K562 (cell line): ENCODE results near the gene TM7SF2. TPM values are rescaled to one million over a fixed set of nuclear protein-coding genes. Genes with fewer than 3 reads are reported as not detected.

Experiments
- ATF1 ChIP-seq, 2 experiments: fragments of 450-650 bp in 1 of 2; IDR thresholded peaks; 2 replicates each; pipeline ENCODE4 v1.6.1; 2016; ENCODE audit warnings: missing compliant biosample characterization in 1 of 2, missing genetic modification characterization in 1 of 2
- BMI1 ChIP-seq: fragments of 150-350 bp; IDR thresholded peaks from 2 replicates; pipeline ENCODE4 v1.6.1; 2014; ENCODE audit warnings: low read length
- CHD2 ChIP-seq: IDR thresholded peaks from 2 replicates; pipeline ENCODE4 v1.6.1; 2011; ENCODE audit warnings: low read depth, low read length
- CHD4 ChIP-seq: fragments of 200-600 bp; sonication (generic); IDR thresholded peaks from 3 replicates; pipeline ENCODE4 v1.6.1; 2012; ENCODE audit warnings: low read depth, mild to moderate bottlenecking, mixed read lengths, low read length, inconsistent platforms; ENCODE audit not compliant: insufficient read depth, insufficient replicate concordance, poor library complexity, severe bottlenecking
- CSDE1 ChIP-seq, 2 experiments: fragments of 450-650 bp; IDR thresholded peaks; 2 replicates each; pipeline ENCODE4 v1.6.1; 2016; ENCODE audit warnings: mild to moderate bottlenecking in 1 of 2
- CTBP1 ChIP-seq: fragments of 450-650 bp; IDR thresholded peaks from 2 replicates; pipeline ENCODE4 v1.6.1; 2016; ENCODE audit warnings: borderline replicate concordance
- KAT2B ChIP-seq: IDR thresholded peaks from one replicate; pipeline ENCODE4 v1.6.1; 2012; ENCODE audit warnings: low read depth, mild to moderate bottlenecking, control low read depth, inconsistent platforms, low read length, moderate library complexity
- MBD2 ChIP-seq: sonication (generic); IDR thresholded peaks from 2 replicates; pipeline ENCODE4 v1.6.1; 2016; ENCODE audit warnings: low read depth, borderline replicate concordance
- NFXL1 ChIP-seq: fragments of 450-650 bp; formaldehyde crosslinking; IDR thresholded peaks from 2 replicates; pipeline ENCODE4 v1.4.0; 2021; ENCODE audit warnings: mild to moderate bottlenecking
- NUFIP1 ChIP-seq: fragments of 450-650 bp; IDR thresholded peaks from 2 replicates; pipeline ENCODE4 v1.6.1; 2018; ENCODE audit not compliant: partially characterized antibody
- POLR2H ChIP-seq: IDR thresholded peaks from 2 replicates; pipeline ENCODE4 v1.6.1; 2016; ENCODE audit warnings: missing genetic modification characterization, low read depth, mild to moderate bottlenecking, control low read depth, missing compliant biosample characterization, moderate library complexity
- RBFOX2 ChIP-seq: fragments of 200-400 bp; formaldehyde crosslinking; IDR thresholded peaks from 2 replicates; pipeline ENCODE4 v1.6.1; 2017; ENCODE audit warnings: low read depth, mild to moderate bottlenecking, low read length, moderate library complexity
- SP2 ChIP-seq: IDR thresholded peaks from 2 replicates; pipeline ENCODE4 v1.6.1; 2011; ENCODE audit warnings: mild to moderate bottlenecking, low read depth, low read length, moderate library complexity; ENCODE audit not compliant: poor library complexity, severe bottlenecking; ENCODE audit errors: extremely low read depth
- TAF1 ChIP-seq: IDR thresholded peaks from 2 replicates; pipeline ENCODE4 v1.6.1; 2011; ENCODE audit warnings: mild to moderate bottlenecking, low read length, moderate library complexity; ENCODE audit not compliant: insufficient read depth, control insufficient read depth, severe bottlenecking; ENCODE audit errors: extremely low read depth
- TARDBP ChIP-seq: fragments of 450-650 bp; IDR thresholded peaks from 2 replicates; pipeline ENCODE4 v1.6.1; 2016
- TEAD1 ChIP-seq, 2 experiments: fragments of 450-650 bp in 1 of 2; sonication (generic) in 1 of 2; formaldehyde crosslinking; IDR thresholded peaks; 2 replicates each; pipeline versions ENCODE4 v1.4.0 to v1.8.0; 2020 to 2022; ENCODE audit warnings: mild to moderate bottlenecking in 2 of 2, missing genetic modification reagents in 1 of 2
- TFAP4 ChIP-seq: sonication (generic); formaldehyde crosslinking; IDR thresholded peaks from 2 replicates; pipeline ENCODE4 v1.8.0; 2022; ENCODE audit warnings: missing genetic modification reagents, mild to moderate bottlenecking, moderate library complexity, borderline replicate concordance
- THAP12 ChIP-seq: fragments of 250-450 bp; sonication (Bioruptor Pico); IDR thresholded peaks from 2 replicates; pipeline ENCODE4 v1.9.0; 2021; ENCODE audit warnings: mild to moderate bottlenecking, inconsistent platforms
- USF1 ChIP-seq: sonication (generic); formaldehyde crosslinking; IDR thresholded peaks from 2 replicates; pipeline ENCODE4 v1.9.0; 2022; ENCODE audit warnings: mild to moderate bottlenecking, missing genetic modification reagents
- ZBTB7A ChIP-seq: IDR thresholded peaks from 2 replicates; pipeline ENCODE4 v1.6.1; 2011; ENCODE audit warnings: low read depth, mild to moderate bottlenecking, low read length, moderate library complexity, borderline replicate concordance; ENCODE audit not compliant: control insufficient read depth
- ZNF12 ChIP-seq: sonication (generic); formaldehyde crosslinking; IDR thresholded peaks from 2 replicates; pipeline ENCODE4 v1.4.0; 2020; ENCODE audit warnings: mild to moderate bottlenecking, missing genetic modification reagents
- ZNF507 ChIP-seq: conservative IDR thresholded peaks from 2 replicates; pipeline ENCODE4 v1.6.1; 2017; ENCODE audit warnings: missing genetic modification characterization, missing compliant biosample characterization
- polyA plus RNA-seq, 8 experiments: library from polyadenylated mRNA; depleted of rRNA in 4 of 8; stranded (reverse) in 5 of 8; unstranded in 3 of 8; fragments of >200 nt; fragmentation: Nextera tagmentation in 2 of 8; fragmentation: Illumina TruSeq in 1 of 8; extraction: Ambion mirVana in 2 of 8; extraction: Trizol in 1 of 8; gene quantifications; 2 replicates each; pipeline versions ENCODE4 v1.2.1 to v1.2.3, GENCODE V29; 2011 to 2014; ENCODE audit warnings: inconsistent platforms in 1 of 8, missing spikeins in 1 of 8
- total RNA-seq, 7 experiments: library from RNA; depleted of rRNA in 6 of 7; stranded (reverse); fragments of >200 nt in 6 of 7; fragmentation: Illumina TruSeq in 2 of 7; extraction: Trizol in 2 of 7; gene quantifications; 2 replicates each; pipeline versions ENCODE4 v1.2.1 to v1.2.3, GENCODE V29; 2011 to 2021; ENCODE audit warnings: low replicate concordance in 1 of 7
- TF ChIP-seq, protein P1 (sequence below): fragments of 250-450 bp; sonication (Bioruptor Pico); IDR thresholded peaks from 2 replicates; pipeline ENCODE4 v1.4.0; 2020; ENCODE audit warnings: mild to moderate bottlenecking

TM7SF2 gene
- total and polyA plus RNA-seq, 9 of the 15 experiments (the other 6 are each of a cell fraction or from before 2014, with no cell fraction given), result 1.2 to 22.0 (median 14.3) TPM

DNA sequence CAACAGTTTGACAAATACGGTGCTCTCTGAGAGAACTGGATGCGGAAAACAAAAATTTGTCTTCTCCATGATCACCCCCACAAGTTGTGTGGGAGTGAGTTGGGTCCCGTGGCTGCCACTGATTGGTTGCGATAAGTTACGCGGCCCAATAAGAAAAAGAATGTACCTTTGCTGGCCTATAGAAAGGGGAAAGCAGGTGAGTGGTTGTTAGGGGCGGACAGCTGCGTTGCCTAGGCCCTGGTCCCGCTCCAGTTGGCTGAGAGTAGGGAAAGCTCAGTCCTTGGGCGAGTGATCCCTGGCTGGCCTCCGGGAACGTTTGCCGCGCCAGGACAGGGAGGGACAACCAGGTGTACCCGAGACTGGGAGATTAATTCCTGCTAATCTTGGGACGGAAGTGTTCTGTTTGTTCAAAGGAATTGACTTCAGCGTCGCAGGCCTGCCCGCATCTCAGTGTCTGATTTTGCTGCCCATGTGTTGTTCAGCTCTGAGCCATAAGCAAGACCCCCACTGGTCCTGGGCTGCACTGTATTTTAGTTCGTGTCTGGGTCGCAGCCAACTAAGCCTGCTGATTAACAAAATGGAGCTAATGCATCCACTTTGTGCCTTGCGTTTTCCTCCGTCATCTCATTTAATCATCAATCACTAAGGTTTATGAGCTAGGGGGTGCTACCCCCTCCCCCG is 23.4 kb downstream of the TM7SF2 start (continued):
- TF ChIP-seq THAP12 (CRISPR knock-in tag) (peak; percentile 64), ZNF507 (no peak), USF1 (CRISPR knock-in tag) (peak; percentile 46), NFXL1 (CRISPR knock-in tag) (no peak), RBFOX2 (no peak), TFAP4 (CRISPR knock-in tag) (peak; percentile 57; the same call in 1 of the 2 replicates), KAT2B (no peak), CHD2 (peak; percentile 76), ZNF12 (CRISPR knock-in tag) (0 out of 2 replicates have a peak, but pooled peaks have one; percentile 23), NUFIP1 (no peak), POLR2H (peak; percentile 71), TEAD1 (CRISPR knock-in tag; IDR thresholded peaks at IDR 0.05) (peak in 1 of 2 experiments; percentile 60; a peak in 1 of 4 replicates), CSDE1 (IDR thresholded peaks at IDR 0.05) (peak in 1 of 2 experiments; percentile 89; a peak in 2 of 4 replicates), ZBTB7A (no peak), TARDBP (no peak), BMI1 (peak; percentile 89), MBD2 (peak; percentile 72), ATF1 (CRISPR knock-in tag; IDR thresholded peaks at IDR 0.05) (no peak), ATF1 (tag; IDR thresholded peaks at IDR 0.05) (peak; percentile 93), TAF1 (peak; percentile 36), CTBP1 (no peak), SP2 (peak; percentile 72), CHD4 (no peak)
- TF ChIP-seq, protein P1, sequence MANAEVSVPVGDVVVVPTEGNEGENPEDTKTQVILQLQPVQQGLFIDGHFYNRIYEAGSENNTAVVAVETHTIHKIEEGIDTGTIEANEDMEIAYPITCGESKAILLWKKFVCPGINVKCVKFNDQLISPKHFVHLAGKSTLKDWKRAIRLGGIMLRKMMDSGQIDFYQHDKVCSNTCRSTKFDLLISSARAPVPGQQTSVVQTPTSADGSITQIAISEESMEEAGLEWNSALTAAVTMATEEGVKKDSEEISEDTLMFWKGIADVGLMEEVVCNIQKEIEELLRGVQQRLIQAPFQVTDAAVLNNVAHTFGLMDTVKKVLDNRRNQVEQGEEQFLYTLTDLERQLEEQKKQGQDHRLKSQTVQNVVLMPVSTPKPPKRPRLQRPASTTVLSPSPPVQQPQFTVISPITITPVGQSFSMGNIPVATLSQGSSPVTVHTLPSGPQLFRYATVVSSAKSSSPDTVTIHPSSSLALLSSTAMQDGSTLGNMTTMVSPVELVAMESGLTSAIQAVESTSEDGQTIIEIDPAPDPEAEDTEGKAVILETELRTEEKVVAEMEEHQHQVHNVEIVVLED (CRISPR knock-in tag), result no peak
